Spinal cord (tissue), 10 donors: ENCODE measurements around the gene TBC1D2B. TPM values are rescaled to one million over a fixed set of nuclear protein-coding genes. Genes with fewer than 3 reads are reported as not detected.
"Not testable (repeated sequence)": the region's sequence is repeated elsewhere in the genome, so short reads cannot be mapped to it uniquely, and the experiment has no call there.

Source experiments
- DNase-seq, 6 donors: peaks; one replicate each; pipeline versions ENCODE4 v3.0.0 to v3.0.0-alpha.2; 2013 to 2015; ENCODE audit warnings: low spot score in 6 of 6, low read depth in 4 of 6
- H3K27ac ChIP-seq: one replicate; pipeline ENCODE4 v1.5.1; 2013; ENCODE audit warnings: low read depth, low read length, control low read depth
- H3K27me3 ChIP-seq: one replicate; pipeline ENCODE4 v1.6.1; 2013; ENCODE audit warnings: low read length; ENCODE audit not compliant: control insufficient read depth, insufficient read depth
- H3K36me3 ChIP-seq: one replicate; pipeline ENCODE4 v1.6.1; 2013; ENCODE audit warnings: low read length; ENCODE audit not compliant: control insufficient read depth, insufficient read depth
- H3K4me1 ChIP-seq: one replicate; pipeline ENCODE4 v1.6.1; 2013; ENCODE audit warnings: low read length; ENCODE audit not compliant: control insufficient read depth, insufficient read depth
- H3K4me3 ChIP-seq: one replicate; pipeline ENCODE4 v1.5.1; 2013; ENCODE audit warnings: low read depth, low read length, control low read depth
- H3K9me3 ChIP-seq: one replicate; pipeline ENCODE4 v1.6.1; 2013; ENCODE audit warnings: low read length; ENCODE audit not compliant: control insufficient read depth, insufficient read depth
- WGBS: methylation state at CpG from one replicate; pipeline ENCODE4 v1.1.5; 2013; ENCODE audit warnings: missing lambda C conversion rate; ENCODE audit not compliant: insufficient coverage; 5-methylcytosine and 5-hydroxymethylcytosine counted together
- polyA plus RNA-seq, 2 donors: library from polyadenylated mRNA; unstranded; fragments of 120-200 nt; gene quantifications; one replicate each; pipeline ENCODE4 v1.2.1, GENCODE V29; 2013; ENCODE audit not compliant: insufficient read length in 2 of 2
- total RNA-seq, 2 donors: library from RNA; depleted of rRNA in 1 of 2; stranded (reverse); fragments of 120-200 nt in 1 of 2; fragments of >200 nt in 1 of 2; gene quantifications; one replicate each; pipeline versions ENCODE4 v1.2.3 to v1.2.4, GENCODE V29; 2013 to 2014
- donor health status: healthy.

Gene TBC1D2B
- total and polyA plus RNA-seq, 4 donors, result 21.0 to 41.7 (median 27.6) TPM

DNA sequence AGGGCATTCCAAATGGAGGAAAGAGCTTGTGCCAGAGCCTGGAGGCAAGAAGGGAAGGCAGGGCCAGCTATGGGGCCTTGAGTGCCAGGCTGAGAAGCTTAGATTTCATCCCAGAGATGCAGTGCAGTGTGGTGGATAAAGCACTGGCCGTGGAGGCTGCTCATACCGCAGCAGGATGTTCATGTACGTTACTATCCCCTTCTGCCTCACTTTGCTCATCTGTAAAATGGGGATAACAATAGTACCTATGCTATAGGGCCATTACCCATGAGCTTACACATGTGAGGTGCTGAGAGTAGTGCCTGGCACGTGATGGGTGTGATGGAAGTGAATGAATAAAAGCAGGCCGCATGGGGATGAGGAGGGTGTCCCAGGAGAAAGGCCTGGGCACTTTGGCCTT is 96.8 kb downstream of the TBC1D2B start:
- not testable (repeated sequence) for H3K36me3 ChIP-seq, H3K27me3 ChIP-seq, H3K4me3 ChIP-seq, DNase-seq, H3K27ac ChIP-seq, H3K9me3 ChIP-seq, H3K4me1 ChIP-seq
- WGBS, result 100% methylated on average over 1 of the region's 5 CpGs

DNA sequence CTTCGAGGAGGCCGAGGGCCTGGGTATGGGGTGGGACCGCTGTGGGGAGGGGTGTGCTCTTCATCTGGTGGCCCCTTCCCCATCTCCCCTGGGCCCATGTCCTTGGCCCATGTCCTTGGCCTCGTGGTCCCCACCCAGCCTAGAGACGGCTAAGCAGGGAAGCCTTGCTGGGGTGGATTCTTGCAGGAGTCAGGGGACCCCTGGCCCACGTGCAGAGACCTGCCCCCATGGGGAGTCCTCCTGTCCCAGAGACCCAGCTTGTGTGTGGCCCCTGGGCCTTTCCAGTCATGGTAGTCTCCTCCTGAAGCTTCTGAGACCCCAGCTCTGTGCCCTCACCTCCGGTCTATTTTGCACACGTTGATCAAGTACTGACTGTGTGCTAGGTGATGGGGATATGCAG is 97.4 kb downstream of the TBC1D2B start:
- Histone ChIP-seq H3K36me3 (no peaks in the 10 kb centered on the region), H3K27ac (no peak overlapping the region), H3K4me3 (no peak overlapping the region), H3K27me3 (no peaks in the 10 kb centered on the region), H3K9me3 (no peaks in the 10 kb centered on the region), H3K4me1 (peaks cover 12% of the 10 kb centered on the region)
- no peak for DNase-seq
- 93% methylated on average over 4 of the region's 8 CpGs for WGBS

DNA sequence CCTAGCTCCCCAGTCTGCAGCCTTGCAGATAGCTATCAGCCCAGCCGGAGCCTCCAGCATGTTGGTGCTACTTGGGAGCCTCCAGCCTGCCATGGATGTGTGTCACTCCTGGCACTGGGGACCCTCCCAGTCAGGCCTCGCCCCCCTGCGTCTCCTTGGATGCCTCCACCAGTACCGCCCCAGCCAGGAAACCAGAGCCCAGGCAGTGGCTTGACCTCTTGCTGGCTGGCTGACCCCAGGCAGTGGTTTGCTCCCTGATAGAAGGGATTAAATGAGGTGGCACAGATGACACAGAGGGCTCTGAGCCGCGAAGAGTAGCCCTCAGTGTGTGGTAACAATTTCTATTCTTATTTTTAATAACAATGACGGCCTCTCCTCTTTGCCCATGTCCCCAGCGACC is 98.4 kb downstream of the TBC1D2B start:
- not testable (repeated sequence) for H3K9me3 ChIP-seq, H3K27me3 ChIP-seq, DNase-seq, H3K4me3 ChIP-seq, H3K36me3 ChIP-seq, H3K27ac ChIP-seq
- 87% methylated on average over 4 of the region's 8 CpGs for WGBS
- peaks cover 21% of the 10 kb centered on the region for H3K4me1 ChIP-seq

DNA sequence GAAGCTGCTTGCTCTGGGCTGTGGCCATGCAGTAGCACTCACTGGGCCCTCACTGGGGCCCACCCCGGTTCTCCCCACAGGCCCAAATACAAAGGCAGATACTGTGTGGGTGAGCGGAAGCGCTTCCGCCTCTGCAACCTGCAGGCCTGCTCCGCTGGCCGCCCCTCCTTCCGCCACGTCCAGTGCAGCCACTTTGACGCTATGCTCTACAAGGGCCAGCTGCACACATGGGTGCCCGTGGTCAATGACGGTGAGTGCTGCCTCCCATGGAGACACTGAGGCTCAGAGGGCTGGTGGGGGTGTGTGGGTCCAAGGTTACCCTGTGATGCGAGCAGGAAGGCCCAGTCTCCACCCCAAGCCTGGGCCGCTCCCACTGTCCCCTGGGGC is 98.8 kb downstream of the TBC1D2B start:
- DNase-seq, H3K27me3 ChIP-seq, H3K4me3 ChIP-seq, H3K36me3 ChIP-seq, H3K9me3 ChIP-seq, H3K27ac ChIP-seq: not testable (repeated sequence)
- peaks cover 22% of the 10 kb centered on the region for H3K4me1 ChIP-seq
- WGBS, result no CpG with 5 or more reads among the region's 13 CpGs

DNA sequence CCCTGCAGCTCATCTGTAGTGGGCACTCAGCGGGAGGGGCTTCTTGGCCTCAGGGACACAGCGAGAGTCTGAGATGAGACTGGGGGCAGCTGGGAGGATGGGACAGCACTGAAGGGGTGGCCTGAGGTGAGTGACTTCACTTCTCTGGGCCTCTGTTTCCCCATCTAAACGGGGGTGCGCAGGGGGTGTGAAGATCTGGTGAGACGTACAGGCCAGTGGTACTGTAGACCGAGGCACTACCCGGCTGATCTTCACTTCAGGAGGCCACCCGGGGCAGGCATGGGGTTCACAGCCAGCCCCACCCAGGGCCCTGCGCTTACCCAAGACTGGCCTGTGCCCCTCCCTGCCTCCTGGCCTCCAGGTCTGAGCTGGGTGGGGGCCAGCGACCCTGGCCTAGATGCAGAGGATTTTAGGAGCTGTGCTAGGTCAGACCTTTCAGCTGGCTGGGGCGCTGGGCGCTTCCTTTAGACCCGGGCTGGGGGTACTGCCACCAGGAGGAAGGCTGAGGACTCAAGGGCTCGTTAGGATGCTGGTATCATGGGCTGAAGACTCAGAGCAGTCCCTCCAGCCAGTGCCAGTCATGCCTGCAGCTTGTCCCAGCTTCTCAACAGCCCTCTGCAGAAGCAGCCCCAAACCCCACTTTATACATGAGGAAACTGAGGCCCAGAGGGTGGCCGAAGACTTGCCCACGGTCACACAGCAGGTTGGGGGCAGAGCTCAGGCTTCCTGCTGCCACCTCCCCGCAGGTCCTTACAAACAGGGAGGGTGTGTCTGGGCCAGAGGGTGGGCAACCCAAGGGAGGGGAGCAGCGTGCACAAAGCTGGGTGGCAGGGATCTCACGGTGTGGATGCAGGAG is 99.4 kb downstream of the TBC1D2B start:
- 90% methylated on average over 17 of the region's 19 CpGs for WGBS

DNA sequence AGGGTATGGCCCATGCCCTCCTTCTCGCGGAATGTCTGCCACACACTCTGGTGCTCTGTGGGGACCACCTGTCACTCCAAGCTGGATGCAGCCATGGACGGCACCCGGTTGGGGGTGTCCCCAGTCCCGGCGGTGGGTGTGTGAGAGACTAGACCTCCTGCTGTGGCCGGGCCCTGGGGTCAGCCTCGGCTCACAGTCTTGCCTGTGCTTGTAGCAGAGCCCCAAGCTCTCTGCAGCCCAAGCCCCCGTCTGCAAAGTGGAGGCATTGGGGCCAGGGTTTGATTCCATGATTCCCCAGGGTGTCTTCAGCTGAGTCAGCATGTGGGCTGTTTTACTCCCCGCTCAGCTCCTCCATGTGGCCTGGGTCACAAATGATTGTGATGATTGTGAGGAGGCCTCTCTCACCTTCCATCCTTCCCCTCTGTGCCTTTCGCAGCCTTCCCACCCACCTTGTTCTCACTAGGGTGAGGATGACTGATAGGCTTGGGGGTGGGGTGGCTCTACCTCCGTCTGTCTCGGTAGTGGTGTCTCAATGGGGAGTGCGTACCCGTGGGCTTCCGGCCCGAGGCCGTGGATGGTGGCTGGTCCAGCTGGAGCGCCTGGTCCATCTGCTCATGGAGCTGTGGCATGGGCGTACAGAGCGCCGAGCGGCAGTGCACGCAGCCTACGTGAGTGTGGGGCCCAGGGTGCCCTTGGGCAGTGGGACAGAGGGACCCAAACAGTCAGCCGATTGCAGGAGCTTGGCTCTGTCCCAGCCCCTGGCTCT is 100.6 kb downstream of the TBC1D2B start:
- H3K4me3 ChIP-seq, DNase-seq, H3K27ac ChIP-seq, H3K9me3 ChIP-seq, H3K36me3 ChIP-seq, H3K27me3 ChIP-seq: not testable (repeated sequence)
- H3K4me1 ChIP-seq, result peaks cover 23% of the 10 kb centered on the region
- whole genome bisulfite sequencing, result 87% methylated on average over 10 of the region's 26 CpGs

More for the DNA sequence above, 99.4 kb downstream of the TBC1D2B start:
- not testable (repeated sequence) for H3K9me3 ChIP-seq, H3K4me3 ChIP-seq, DNase-seq, H3K27me3 ChIP-seq, H3K27ac ChIP-seq, H3K36me3 ChIP-seq
- peaks cover 22% of the 10 kb centered on the region for H3K4me1 ChIP-seq

DNA sequence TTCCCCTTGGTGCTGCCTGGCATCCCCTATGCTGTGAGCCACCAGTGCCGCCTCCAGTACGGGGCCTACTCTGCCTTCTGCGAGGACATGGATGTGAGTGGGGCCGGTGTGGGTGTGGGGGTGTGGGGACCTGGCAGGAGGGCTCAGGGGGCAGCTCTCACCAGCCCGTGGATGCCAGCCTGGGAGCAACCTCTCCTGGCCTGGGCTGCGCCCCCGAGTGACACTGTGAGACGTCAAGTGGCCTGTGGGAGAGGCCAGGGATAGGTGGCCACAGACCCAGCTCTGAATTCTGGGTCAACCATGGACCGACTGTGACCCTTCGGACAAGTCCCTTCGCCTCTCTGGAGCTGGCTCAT is 101.4 kb downstream of the TBC1D2B start:
- peaks cover 25% of the 10 kb centered on the region for H3K4me1 ChIP-seq
- WGBS, result 93% methylated on average over 6 of the region's 11 CpGs
- H3K27ac ChIP-seq, DNase-seq, H3K36me3 ChIP-seq, H3K4me3 ChIP-seq, H3K9me3 ChIP-seq, H3K27me3 ChIP-seq: not testable (repeated sequence)

DNA sequence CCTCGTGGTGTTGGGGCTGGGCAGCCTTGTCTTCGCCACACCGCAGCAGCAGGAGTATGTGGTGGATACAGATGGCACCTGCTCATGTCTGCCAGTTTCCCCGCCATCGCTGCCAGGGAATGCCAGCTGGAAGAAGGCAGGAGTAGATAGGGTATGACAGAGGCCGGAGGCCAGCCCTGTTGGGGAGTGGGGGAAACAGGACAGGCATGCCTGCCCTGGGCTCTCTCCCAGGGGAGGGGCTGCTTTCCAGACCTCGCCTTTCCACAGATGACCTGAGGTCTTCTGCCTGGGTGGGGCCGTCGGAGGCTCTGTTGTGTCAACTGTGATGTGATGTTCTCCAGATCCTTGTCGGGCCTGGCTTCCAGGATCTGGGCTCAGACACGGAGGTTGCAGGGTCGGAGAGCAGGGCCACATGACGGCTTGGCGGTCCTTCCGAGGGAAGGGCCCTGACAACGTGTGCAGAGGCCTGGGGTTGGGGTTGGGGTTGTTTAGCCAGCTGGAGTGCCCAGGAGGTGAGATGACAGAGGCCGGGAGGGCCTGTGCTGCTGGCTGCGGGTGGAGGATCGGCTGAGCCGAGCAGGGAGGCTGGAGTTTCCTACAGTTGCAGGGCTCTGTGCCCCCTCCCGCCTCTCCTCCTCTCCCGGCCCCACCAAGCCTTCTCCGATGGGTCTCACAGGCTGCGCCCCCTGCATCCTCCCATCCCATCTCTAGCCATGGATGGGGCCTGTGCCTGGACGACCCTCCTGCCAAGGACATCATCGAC is 102.0 kb downstream of the TBC1D2B start:
- no peak overlapping the region for H3K4me3 ChIP-seq
- peaks cover 25% of the 10 kb centered on the region for H3K4me1 ChIP-seq
- peak in 2 of 6 donors; percentile 25 to 63 for DNase-seq
- H3K27me3 ChIP-seq, result no peaks in the 10 kb centered on the region
- no peaks in the 10 kb centered on the region for H3K36me3 ChIP-seq
- H3K9me3 ChIP-seq, result no peaks in the 10 kb centered on the region
- WGBS, result 74% methylated on average over 24 of the region's 26 CpGs
- no peak overlapping the region for H3K27ac ChIP-seq

DNA sequence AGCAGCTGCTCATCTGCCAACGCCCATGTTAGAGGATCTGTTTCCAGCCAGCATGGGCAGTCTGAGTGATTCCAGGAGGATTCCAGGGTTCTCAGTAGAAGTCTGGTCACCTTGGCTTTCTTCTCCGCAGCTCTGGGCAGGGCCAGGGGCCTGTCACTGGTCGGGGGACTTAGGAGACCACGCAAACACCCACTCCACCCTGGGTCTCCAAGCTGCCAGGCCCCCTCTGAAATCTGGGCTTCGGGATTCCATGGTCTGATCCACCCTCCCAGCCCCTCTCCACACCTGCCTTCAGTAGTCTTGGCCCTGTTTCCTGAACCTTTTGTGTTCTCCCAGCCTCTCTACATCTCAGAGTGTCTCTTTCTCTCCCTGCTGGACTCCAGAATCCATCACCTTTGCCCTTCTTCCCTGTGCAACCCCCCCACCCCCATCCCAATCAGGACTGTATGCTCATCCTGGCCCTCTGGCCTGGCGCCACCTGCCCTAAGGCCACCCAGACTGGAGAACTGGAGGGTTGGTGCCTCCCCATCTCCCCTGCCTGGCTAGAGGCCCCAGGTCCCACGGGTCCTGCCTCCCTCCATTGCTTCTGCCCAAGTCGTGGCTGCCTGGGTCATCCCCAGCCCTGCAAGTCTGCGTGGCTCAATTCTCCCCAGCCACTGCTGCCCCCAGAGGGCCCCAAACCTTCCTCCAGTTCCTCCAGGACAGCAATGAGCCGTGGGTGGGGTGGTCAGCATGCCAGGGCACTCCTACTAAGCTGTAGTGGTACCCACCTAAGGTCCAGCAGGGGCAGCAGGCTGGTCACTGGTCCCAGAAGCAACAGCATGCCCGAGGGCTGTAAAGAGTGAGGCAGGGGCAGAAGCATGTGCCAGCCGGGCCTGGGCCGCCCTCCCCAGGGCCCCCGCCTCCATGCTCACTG is 102.8 kb downstream of the TBC1D2B start:
- DNase-seq, result no peak
- Histone ChIP-seq H3K4me1 (peaks cover 25% of the 10 kb centered on the region), H3K4me3 (no peak overlapping the region), H3K27ac (no peak overlapping the region), H3K9me3 (no peaks in the 10 kb centered on the region), H3K27me3 (no peaks in the 10 kb centered on the region), H3K36me3 (no peaks in the 10 kb centered on the region)
- WGBS, result 93% methylated on average over 13 of the region's 14 CpGs
